ENCODE results near the gene RAB4A.
"Not testable (repeated sequence)": the region's sequence is repeated elsewhere in the genome, so short reads cannot be mapped to it uniquely, and the experiment has no call there.

The RAB4A gene

DNA sequence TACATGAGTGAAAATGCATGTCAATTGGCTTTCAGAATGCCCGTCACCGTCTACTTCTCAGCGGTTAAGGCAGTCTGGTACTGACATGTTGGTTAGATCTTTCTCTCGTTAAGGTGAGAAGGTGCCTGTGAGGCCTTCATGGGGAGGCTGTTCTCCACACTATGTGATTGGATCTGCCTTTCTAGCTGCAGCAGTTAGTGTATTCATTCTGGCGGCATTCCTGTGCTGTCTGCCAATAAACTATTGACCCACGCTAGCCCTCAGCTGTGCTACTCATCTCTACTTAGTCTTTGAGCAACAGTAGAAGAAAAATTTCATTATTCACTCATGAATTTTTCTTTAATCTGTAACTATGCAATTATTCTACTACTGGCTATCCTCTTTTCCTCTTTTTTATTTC lies 39.9 kb downstream of the RAB4A start:
- no peak overlapping the region for H3K4me3 ChIP-seq (ENCODE audit: low read length)
- no peaks in the 10 kb centered on the region for H3K4me1 ChIP-seq (ENCODE audit: control insufficient read depth, insufficient read depth, low read length)
- no peaks in the 10 kb centered on the region for H3K27me3 ChIP-seq (ENCODE audit: control insufficient read depth, insufficient read depth, low read length)
- peaks cover 12% of the 10 kb centered on the region for H3K36me3 ChIP-seq (ENCODE audit: control insufficient read depth, insufficient read depth, low read length)
- H3K9ac ChIP-seq (ENCODE audit: low read length) = no peak overlapping the region
- no peaks in the 10 kb centered on the region for H3K9me3 ChIP-seq (ENCODE audit: control insufficient read depth, low read length)

DNA sequence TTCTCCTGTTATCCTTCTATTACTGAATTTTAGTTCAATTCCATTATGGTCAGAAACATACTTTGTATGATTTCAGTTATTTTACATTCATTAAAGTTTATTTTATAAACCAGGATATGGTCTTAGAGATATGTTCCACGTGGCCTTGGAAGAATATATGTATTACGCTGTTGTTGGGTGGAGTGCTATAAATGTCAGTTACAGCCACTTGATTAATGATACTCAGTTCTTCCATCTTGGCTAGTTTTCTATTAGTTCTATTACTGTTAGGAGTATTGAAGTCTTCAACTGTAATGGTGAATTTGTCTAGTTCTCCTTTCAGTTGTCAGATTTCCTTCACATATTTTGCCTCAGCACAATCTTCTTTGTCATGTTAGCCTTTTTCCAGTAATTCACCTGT lies 45.3 kb downstream of the RAB4A start:
- no peak overlapping the region for H3K9ac ChIP-seq (ENCODE audit: low read length)
- no peak overlapping the region for H3K4me3 ChIP-seq (ENCODE audit: low read length)
- H3K27me3 ChIP-seq (ENCODE audit: control insufficient read depth, insufficient read depth, low read length) = no peaks in the 10 kb centered on the region
- no peaks in the 10 kb centered on the region for H3K9me3 ChIP-seq (ENCODE audit: control insufficient read depth, low read length)
- H3K36me3 ChIP-seq (ENCODE audit: control insufficient read depth, insufficient read depth, low read length) = peaks cover 4% of the 10 kb centered on the region
- no peaks in the 10 kb centered on the region for H3K4me1 ChIP-seq (ENCODE audit: control insufficient read depth, insufficient read depth, low read length)

GRCh38 chr1:229318056-229318455 lies 47.1 kb downstream of the RAB4A start:
- Histone ChIP-seq H3K4me1 (ENCODE audit: control insufficient read depth, insufficient read depth, low read length) (no peaks in the 10 kb centered on the region), H3K4me3 (ENCODE audit: low read length) (no peak overlapping the region), H3K9ac (ENCODE audit: low read length) (no peak overlapping the region), H3K9me3 (ENCODE audit: control insufficient read depth, low read length) (no peaks in the 10 kb centered on the region), H3K36me3 (ENCODE audit: control insufficient read depth, insufficient read depth, low read length) (no peaks in the 10 kb centered on the region), H3K27me3 (ENCODE audit: control insufficient read depth, insufficient read depth, low read length) (no peaks in the 10 kb centered on the region)

DNA sequence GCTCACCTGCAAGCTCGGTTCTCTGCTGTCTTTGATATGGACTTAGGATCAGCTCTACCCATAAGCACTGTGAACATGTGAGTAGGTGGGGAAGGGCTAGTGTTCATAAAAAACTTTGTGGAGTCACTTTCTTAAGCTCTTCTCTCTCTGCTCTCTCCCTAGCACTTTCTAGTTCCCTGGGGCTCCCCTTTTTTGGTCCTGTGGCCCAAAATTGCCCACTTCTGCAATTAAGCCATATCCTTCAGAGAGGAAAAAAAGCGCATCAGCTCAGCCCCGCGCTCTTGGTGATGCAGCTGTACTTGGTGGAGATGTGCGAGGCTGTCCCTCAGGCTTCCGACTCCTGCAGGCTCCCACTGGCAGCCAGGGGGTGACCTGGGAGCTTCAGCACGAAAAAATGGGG lies 48.6 kb downstream of the RAB4A start:
- Histone ChIP-seq H3K4me3 (ENCODE audit: low read length) (no peak overlapping the region), H3K9me3 (ENCODE audit: control insufficient read depth, low read length) (no peaks in the 10 kb centered on the region), H3K27me3 (ENCODE audit: control insufficient read depth, insufficient read depth, low read length) (no peaks in the 10 kb centered on the region), H3K4me1 (ENCODE audit: control insufficient read depth, insufficient read depth, low read length) (no peaks in the 10 kb centered on the region), H3K36me3 (ENCODE audit: control insufficient read depth, insufficient read depth, low read length) (no peaks in the 10 kb centered on the region), H3K9ac (ENCODE audit: low read length) (no peak overlapping the region)

- no peaks in the 10 kb centered on the region for H3K27me3 ChIP-seq (ENCODE audit: control insufficient read depth, insufficient read depth, low read length)
- H3K36me3 ChIP-seq (ENCODE audit: control insufficient read depth, insufficient read depth, low read length) = no peaks in the 10 kb centered on the region
- H3K4me1 ChIP-seq (ENCODE audit: control insufficient read depth, insufficient read depth, low read length) = no peaks in the 10 kb centered on the region
- no peaks in the 10 kb centered on the region for H3K9me3 ChIP-seq (ENCODE audit: control insufficient read depth, low read length)
- no peak overlapping the region for H3K4me3 ChIP-seq (ENCODE audit: low read length)
- no peak overlapping the region for H3K9ac ChIP-seq (ENCODE audit: low read length)
Measured at GRCh38 chr1:229323201-229323600, 52.3 kb downstream of the RAB4A start.

GRCh38 chr1:229323885-229324553 lies 53.1 kb downstream of the RAB4A start:
- no peaks in the 10 kb centered on the region for H3K4me1 ChIP-seq (ENCODE audit: control insufficient read depth, insufficient read depth, low read length)
- H3K36me3 ChIP-seq (ENCODE audit: control insufficient read depth, insufficient read depth, low read length) = no peaks in the 10 kb centered on the region
- no peak overlapping the region for H3K9ac ChIP-seq (ENCODE audit: low read length)
- no peaks in the 10 kb centered on the region for H3K9me3 ChIP-seq (ENCODE audit: control insufficient read depth, low read length)
- H3K27me3 ChIP-seq (ENCODE audit: control insufficient read depth, insufficient read depth, low read length) = no peaks in the 10 kb centered on the region
- H3K4me3 ChIP-seq (ENCODE audit: low read length) = no peak overlapping the region

GRCh38 chr1:229325401-229325800 lies 54.5 kb downstream of the RAB4A start:
- no peak overlapping the region for H3K4me3 ChIP-seq (ENCODE audit: low read length)
- no peaks in the 10 kb centered on the region for H3K4me1 ChIP-seq (ENCODE audit: control insufficient read depth, insufficient read depth, low read length)
- H3K36me3 ChIP-seq (ENCODE audit: control insufficient read depth, insufficient read depth, low read length) = no peaks in the 10 kb centered on the region
- no peak overlapping the region for H3K9ac ChIP-seq (ENCODE audit: low read length)
- H3K9me3 ChIP-seq (ENCODE audit: control insufficient read depth, low read length) = no peaks in the 10 kb centered on the region
- H3K27me3 ChIP-seq (ENCODE audit: control insufficient read depth, insufficient read depth, low read length) = no peaks in the 10 kb centered on the region

DNA sequence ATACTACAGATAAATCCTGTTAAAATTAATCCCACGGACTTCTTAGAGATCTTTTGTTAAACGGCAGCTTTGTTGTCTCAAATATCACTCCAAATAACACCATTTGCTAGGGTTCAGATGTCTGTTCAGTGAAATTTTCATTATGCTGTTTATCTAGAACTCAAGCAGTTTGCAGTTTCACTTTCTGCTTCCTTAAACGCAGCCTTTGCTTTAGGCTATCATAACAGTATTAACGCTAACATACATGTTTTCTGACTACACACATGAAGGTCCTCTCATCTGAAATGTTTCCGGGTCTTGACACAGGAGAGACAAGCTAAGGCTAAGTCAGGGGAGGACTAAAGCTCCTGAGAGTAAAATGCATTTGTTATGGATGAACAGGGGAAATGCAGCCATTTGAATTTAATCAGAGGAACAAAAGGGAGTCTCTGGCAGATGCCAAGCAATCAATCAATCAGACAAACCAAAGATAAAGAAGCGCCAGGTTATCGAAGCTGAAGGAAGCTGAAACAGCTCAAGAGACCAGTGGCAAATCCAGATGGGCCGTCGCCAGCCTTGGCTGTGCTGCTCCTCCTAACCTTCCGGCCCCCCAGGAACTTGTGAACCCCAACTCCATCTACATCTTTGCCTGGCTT lies 55.1 kb downstream of the RAB4A start:
- H3K36me3 ChIP-seq (ENCODE audit: control insufficient read depth, insufficient read depth, low read length) = no peaks in the 10 kb centered on the region
- H3K4me3 ChIP-seq (ENCODE audit: low read length) = no peak overlapping the region
- no peaks in the 10 kb centered on the region for H3K27me3 ChIP-seq (ENCODE audit: control insufficient read depth, insufficient read depth, low read length)
- H3K4me1 ChIP-seq (ENCODE audit: control insufficient read depth, insufficient read depth, low read length) = no peaks in the 10 kb centered on the region
- H3K9me3 ChIP-seq (ENCODE audit: control insufficient read depth, low read length) = no peaks in the 10 kb centered on the region
- H3K9ac ChIP-seq (ENCODE audit: low read length) = no peak overlapping the region

DNA sequence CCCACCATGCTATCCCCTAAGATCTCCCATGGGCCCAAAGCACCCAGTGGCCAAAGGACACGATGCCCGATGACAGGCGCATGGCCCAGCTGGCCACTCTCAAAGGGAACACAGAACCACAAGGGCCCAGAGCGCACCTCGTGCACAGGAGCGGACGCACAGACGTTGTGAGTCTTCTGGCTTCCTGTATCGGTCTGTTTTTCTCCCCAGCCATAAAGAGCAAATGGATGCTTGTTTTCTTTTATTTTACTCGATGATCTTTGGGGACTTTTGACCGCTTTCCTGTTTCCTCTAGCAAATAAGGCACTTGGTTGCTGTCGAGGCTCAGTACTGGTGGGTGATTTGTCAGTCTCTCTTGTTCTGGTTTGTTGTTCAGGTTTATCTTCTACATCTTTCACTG lies 55.7 kb downstream of the RAB4A start:
- Histone ChIP-seq H3K4me1 (ENCODE audit: control insufficient read depth, insufficient read depth, low read length) (no peaks in the 10 kb centered on the region), H3K4me3 (ENCODE audit: low read length) (no peak overlapping the region), H3K9me3 (ENCODE audit: control insufficient read depth, low read length) (no peaks in the 10 kb centered on the region), H3K9ac (ENCODE audit: low read length) (no peak overlapping the region), H3K36me3 (ENCODE audit: control insufficient read depth, insufficient read depth, low read length) (no peaks in the 10 kb centered on the region), H3K27me3 (ENCODE audit: control insufficient read depth, insufficient read depth, low read length) (no peaks in the 10 kb centered on the region)

GRCh38 chr1:229327765-229328164 lies 56.9 kb downstream of the RAB4A start:
- H3K9ac ChIP-seq (ENCODE audit: low read length); H3K9me3 ChIP-seq (ENCODE audit: control insufficient read depth, low read length); H3K27me3 ChIP-seq (ENCODE audit: control insufficient read depth, insufficient read depth, low read length); H3K36me3 ChIP-seq (ENCODE audit: control insufficient read depth, insufficient read depth, low read length); H3K4me3 ChIP-seq (ENCODE audit: low read length); H3K4me1 ChIP-seq (ENCODE audit: control insufficient read depth, insufficient read depth, low read length): not testable (repeated sequence)

DNA sequence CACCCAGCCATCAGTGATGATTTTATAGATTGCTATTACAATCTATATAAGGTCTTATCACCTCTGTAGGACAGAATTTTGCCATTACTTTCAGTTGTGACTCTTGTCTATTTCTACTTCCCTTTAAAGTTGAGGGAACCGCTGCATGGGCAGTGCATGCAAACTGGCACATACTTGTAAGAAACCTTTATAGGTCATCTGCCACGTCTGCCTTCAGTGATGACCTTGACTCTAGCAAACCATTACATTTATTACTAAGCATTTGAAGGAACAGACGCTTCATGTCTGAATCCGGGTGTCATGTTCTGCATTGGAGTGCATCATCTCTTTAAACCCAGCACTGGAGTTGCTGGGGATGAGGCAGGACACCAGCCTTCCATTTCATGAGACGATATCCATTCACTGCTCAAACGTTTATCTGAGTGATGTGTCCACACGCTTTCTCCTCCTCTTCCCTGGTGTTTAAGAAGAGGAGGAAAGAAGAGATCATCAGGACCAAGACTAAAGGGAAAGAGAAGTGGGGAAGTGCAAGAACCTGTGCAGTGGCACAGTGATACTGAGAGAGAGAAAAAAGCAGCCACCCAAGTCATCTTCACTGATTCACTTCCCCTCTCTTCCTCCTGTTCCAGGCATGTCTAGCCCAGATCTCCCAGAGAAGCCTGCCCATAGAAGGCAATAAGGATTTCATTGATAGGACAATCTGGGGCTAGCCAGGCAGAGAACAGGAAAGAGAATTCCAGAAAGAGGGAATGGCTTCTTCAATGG lies 57.9 kb downstream of the RAB4A start:
- Histone ChIP-seq H3K4me3 (ENCODE audit: low read length) (no peak overlapping the region), H3K9ac (ENCODE audit: low read length) (no peak overlapping the region), H3K9me3 (ENCODE audit: control insufficient read depth, low read length) (no peaks in the 10 kb centered on the region), H3K4me1 (ENCODE audit: control insufficient read depth, insufficient read depth, low read length) (no peaks in the 10 kb centered on the region), H3K27me3 (ENCODE audit: control insufficient read depth, insufficient read depth, low read length) (no peaks in the 10 kb centered on the region), H3K36me3 (ENCODE audit: control insufficient read depth, insufficient read depth, low read length) (no peaks in the 10 kb centered on the region)

DNA sequence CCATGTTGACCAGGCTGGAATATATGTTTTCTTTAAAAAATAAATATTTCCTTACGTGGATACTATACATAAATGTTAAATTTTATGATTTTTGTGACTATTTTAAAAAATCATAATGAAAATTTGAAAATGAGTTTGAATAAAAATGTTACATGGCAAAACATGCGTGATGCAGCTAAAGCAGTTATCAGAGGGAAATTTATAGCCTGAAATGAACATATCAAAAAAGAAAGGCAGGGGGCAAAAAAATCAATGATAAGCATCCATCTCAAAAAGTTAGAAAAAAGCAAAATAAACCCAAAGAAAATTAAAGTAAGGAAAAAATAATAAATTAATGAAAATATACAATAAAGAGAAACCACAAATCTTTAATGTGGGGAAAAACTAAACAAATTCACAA lies 63.4 kb downstream of the RAB4A start:
- Histone ChIP-seq H3K9me3 (ENCODE audit: control insufficient read depth, low read length) (no peaks in the 10 kb centered on the region), H3K9ac (ENCODE audit: low read length) (no peak overlapping the region), H3K27me3 (ENCODE audit: control insufficient read depth, insufficient read depth, low read length) (no peaks in the 10 kb centered on the region), H3K36me3 (ENCODE audit: control insufficient read depth, insufficient read depth, low read length) (no peaks in the 10 kb centered on the region), H3K4me3 (ENCODE audit: low read length) (no peak overlapping the region), H3K4me1 (ENCODE audit: control insufficient read depth, insufficient read depth, low read length) (no peaks in the 10 kb centered on the region)
